ENCODE measurements around the gene GGA1. TPM values are rescaled to one million over a fixed set of nuclear protein-coding genes. Genes with fewer than 3 reads are reported as not detected.
A peak's percentile ranks its signal among the peaks of the same experiment; 100 is the strongest.

GGA1 gene
- total RNA-seq = 29.5 TPM
- 10 to 100 TPM; 27.4 to 46.8 (median 37.6) TPM for polyA plus RNA-seq (ENCODE audit: insufficient read depth in 1 of 8, insufficient read length in 8 of 8, low replicate concordance in 1 of 8)
- long read RNA-seq, donor 1, partial matches to known transcripts = 0 of 2 reads
- long read RNA-seq, donor 1, other reads (novel, unspliced or antisense) = 0 of 2 reads
- long read RNA-seq, donor 2, partial matches to known transcripts = 0 of 1 reads
- long read RNA-seq, donor 2, other reads (novel, unspliced or antisense) = 0 of 1 reads
- long read RNA-seq, donor 3, transcript GGA1-203 (17 exons, 3,159 nt) = major isoform, 5 of 11 reads
- long read RNA-seq, donor 3, partial matches to known transcripts = 0 of 11 reads
- long read RNA-seq, donor 3, other reads (novel, unspliced or antisense) = 0 of 11 reads
- long read RNA-seq, donor 4, partial matches to known transcripts = 12 of 15 reads
- long read RNA-seq, donor 4, other reads (novel, unspliced or antisense) = 0 of 15 reads
- long read RNA-seq, donor 5, partial matches to known transcripts = 0 of 8 reads
- long read RNA-seq, donor 5, other reads (novel, unspliced or antisense) = 0 of 8 reads
- long read RNA-seq, donor 6, partial matches to known transcripts = 26 of 30 reads
- long read RNA-seq, donor 6, other reads (novel, unspliced or antisense) = 0 of 30 reads
- long read RNA-seq, donor 7, partial matches to known transcripts = 0 of 2 reads
- long read RNA-seq, donor 7, other reads (novel, unspliced or antisense) = 0 of 2 reads
- long read RNA-seq, donor 8, partial matches to known transcripts = 24 of 25 reads
- long read RNA-seq, donor 8, other reads (novel, unspliced or antisense) = 0 of 25 reads
- long read RNA-seq, donor 9, partial matches to known transcripts = 0 of 2 reads
- long read RNA-seq, donor 9, other reads (novel, unspliced or antisense) = 0 of 2 reads
- long read RNA-seq, donor 10, partial matches to known transcripts = 20 of 24 reads
- long read RNA-seq, donor 10, other reads (novel, unspliced or antisense) = 0 of 24 reads
- long read RNA-seq, donor 11, partial matches to known transcripts = 0 of 1 reads
- long read RNA-seq, donor 11, other reads (novel, unspliced or antisense) = 0 of 1 reads

GRCh38 chr22:37608477-37609239 is at the start of gene GGA1:
Gene GGA1, plus strand, starts transcription at chr22:37608834. Its CDS starts 27 bp downstream, at chr22:37608861.
- no peaks in the 10 kb centered on the region for H3K9me3 ChIP-seq (replicated peaks; ENCODE audit: control insufficient read depth, low read depth, low read length)
- H3K36me3 ChIP-seq (ENCODE audit: control insufficient read depth, insufficient read depth, low read length) = peaks cover 8% of the 10 kb centered on the region
- WGBS (ENCODE audit: insufficient coverage) = under 1% methylated on average over 66 of the region's 82 CpGs
- peak; percentile 99 for DNase-seq
- H3K4me3 ChIP-seq (ENCODE audit: low read length) = peak within 1 kb of the TSS; percentile 89
- H3K27ac ChIP-seq (ENCODE audit: low read length) = peak within 1 kb of the TSS; percentile 100
- H3K27me3 ChIP-seq (ENCODE audit: control insufficient read depth, insufficient read depth, low read length) = no peaks in the 10 kb centered on the region
- H3K4me1 ChIP-seq (ENCODE audit: control insufficient read depth, insufficient read depth, low read length) = peaks cover 45% of the 10 kb centered on the region

GRCh38 chr22:37559521-37559900 is 49.1 kb upstream of the GGA1 start:
- DNase-seq = no peak
- H3K36me3 ChIP-seq (ENCODE audit: control insufficient read depth, insufficient read depth, low read length) = peaks cover 16% of the 10 kb centered on the region
- no peaks in the 10 kb centered on the region for H3K9me3 ChIP-seq (replicated peaks; ENCODE audit: control insufficient read depth, low read depth, low read length)
- WGBS (ENCODE audit: insufficient coverage) = no CpG with 5 or more reads among the region's 6 CpGs
- H3K27me3 ChIP-seq (ENCODE audit: control insufficient read depth, insufficient read depth, low read length) = peaks cover 9% of the 10 kb centered on the region
- peaks cover 63% of the 10 kb centered on the region for H3K4me1 ChIP-seq (ENCODE audit: control insufficient read depth, insufficient read depth, low read length)
- H3K4me3 ChIP-seq (ENCODE audit: low read length) = peak overlapping the region; percentile 47
- peak overlapping the region; percentile 92 for H3K27ac ChIP-seq (ENCODE audit: low read length)

- Histone ChIP-seq H3K4me3 (ENCODE audit: low read length) (peak within 1 kb of the TSS; percentile 91), H3K9me3 (replicated peaks; ENCODE audit: control insufficient read depth, low read depth, low read length) (no peaks in the 10 kb centered on the region), H3K36me3 (ENCODE audit: control insufficient read depth, insufficient read depth, low read length) (peaks cover 16% of the 10 kb centered on the region), H3K4me1 (ENCODE audit: control insufficient read depth, insufficient read depth, low read length) (peaks cover 66% of the 10 kb centered on the region), H3K27me3 (ENCODE audit: control insufficient read depth, insufficient read depth, low read length) (peaks cover 9% of the 10 kb centered on the region), H3K27ac (ENCODE audit: low read length) (peak within 1 kb of the TSS; percentile 94)
- DNase-seq = peak; percentile 80
- WGBS (ENCODE audit: insufficient coverage) = 1% methylated on average over 68 of the region's 76 CpGs
Measured at GRCh38 chr22:37559901-37560607, 48.6 kb upstream of the GGA1 start, which contains the start of gene CDC42EP1. Gene CDC42EP1, plus strand, starts transcription at chr22:37560480. Its CDS starts 5,870 bp downstream, at chr22:37566350.

- Histone ChIP-seq H3K4me3 (ENCODE audit: low read length) (peak overlapping the region; percentile 91), H3K36me3 (ENCODE audit: control insufficient read depth, insufficient read depth, low read length) (peaks cover 16% of the 10 kb centered on the region), H3K27ac (ENCODE audit: low read length) (peak overlapping the region; percentile 94), H3K9me3 (replicated peaks; ENCODE audit: control insufficient read depth, low read depth, low read length) (no peaks in the 10 kb centered on the region), H3K27me3 (ENCODE audit: control insufficient read depth, insufficient read depth, low read length) (peaks cover 9% of the 10 kb centered on the region), H3K4me1 (ENCODE audit: control insufficient read depth, insufficient read depth, low read length) (peaks cover 66% of the 10 kb centered on the region)
- DNase-seq = peak; percentile 66
- 0% methylated on average over 59 of the region's 72 CpGs for WGBS (ENCODE audit: insufficient coverage)
Measured at GRCh38 chr22:37560608-37561211, 47.9 kb upstream of the GGA1 start.

GRCh38 chr22:37561212-37562048 is 47.2 kb upstream of the GGA1 start:
- Histone ChIP-seq H3K27me3 (ENCODE audit: control insufficient read depth, insufficient read depth, low read length) (peaks cover 9% of the 10 kb centered on the region), H3K4me1 (ENCODE audit: control insufficient read depth, insufficient read depth, low read length) (peaks cover 71% of the 10 kb centered on the region), H3K27ac (ENCODE audit: low read length) (peak overlapping the region; percentile 94), H3K36me3 (ENCODE audit: control insufficient read depth, insufficient read depth, low read length) (peaks cover 23% of the 10 kb centered on the region), H3K4me3 (ENCODE audit: low read length) (peak overlapping the region; percentile 91), H3K9me3 (replicated peaks; ENCODE audit: control insufficient read depth, low read depth, low read length) (no peaks in the 10 kb centered on the region)
- DNase-seq = peak; percentile 95
- WGBS (ENCODE audit: insufficient coverage) = under 1% methylated on average over 48 of the region's 56 CpGs

GRCh38 chr22:37562049-37562875 is 46.4 kb upstream of the GGA1 start:
- peaks cover 9% of the 10 kb centered on the region for H3K27me3 ChIP-seq (ENCODE audit: control insufficient read depth, insufficient read depth, low read length)
- peaks cover 32% of the 10 kb centered on the region for H3K36me3 ChIP-seq (ENCODE audit: control insufficient read depth, insufficient read depth, low read length)
- peaks cover 71% of the 10 kb centered on the region for H3K4me1 ChIP-seq (ENCODE audit: control insufficient read depth, insufficient read depth, low read length)
- DNase-seq = no peak
- peak overlapping the region; percentile 91 for H3K4me3 ChIP-seq (ENCODE audit: low read length)
- no peaks in the 10 kb centered on the region for H3K9me3 ChIP-seq (replicated peaks; ENCODE audit: control insufficient read depth, low read depth, low read length)
- H3K27ac ChIP-seq (ENCODE audit: low read length) = peak overlapping the region; percentile 94
- 78% methylated on average over 4 of the region's 14 CpGs for WGBS (ENCODE audit: insufficient coverage)

GRCh38 chr22:37563153-37564081 is 45.2 kb upstream of the GGA1 start:
- Histone ChIP-seq H3K27ac (ENCODE audit: low read length) (peak overlapping the region; percentile 72), H3K4me1 (ENCODE audit: control insufficient read depth, insufficient read depth, low read length) (peaks cover 73% of the 10 kb centered on the region), H3K36me3 (ENCODE audit: control insufficient read depth, insufficient read depth, low read length) (peaks cover 42% of the 10 kb centered on the region), H3K9me3 (replicated peaks; ENCODE audit: control insufficient read depth, low read depth, low read length) (no peaks in the 10 kb centered on the region), H3K27me3 (ENCODE audit: control insufficient read depth, insufficient read depth, low read length) (peaks cover 9% of the 10 kb centered on the region), H3K4me3 (ENCODE audit: low read length) (no peak overlapping the region)
- WGBS (ENCODE audit: insufficient coverage) = 46% methylated on average over 7 of the region's 14 CpGs
- DNase-seq = peak; percentile 61
